GM21423 (cell line): ENCODE measurements around the gene SETD2.

Experiments
- ATAC-seq: cut with Tn5 transposase; IDR thresholded peaks from one replicate; pipeline ENCODE4 v1.9.1; 2021; ENCODE audit warnings: mild to moderate bottlenecking, moderate library complexity; ENCODE audit not compliant: unreplicated experiment

SETD2 gene

GRCh38 chr3:47012342-47013230 is 151.3 kb downstream of the SETD2 start:
- ATAC-seq = no peak

- ATAC-seq = no peak
Observed at GRCh38 chr3:47011371-47011770, 152.5 kb downstream of the SETD2 start.

- no peak for ATAC-seq
Observed at GRCh38 chr3:47010910-47011309, 153.0 kb downstream of the SETD2 start.

GRCh38 chr3:47010111-47010712 is 153.7 kb downstream of the SETD2 start:
- no peak for ATAC-seq

- peak; percentile 75 for ATAC-seq
Observed at GRCh38 chr3:47009225-47010110, 154.4 kb downstream of the SETD2 start.

- ATAC-seq = no peak
Observed at GRCh38 chr3:47008851-47009224, 155.1 kb downstream of the SETD2 start.

- no peak for ATAC-seq
Observed at GRCh38 chr3:47008234-47008796, 155.6 kb downstream of the SETD2 start.

GRCh38 chr3:47007482-47008233 is 156.3 kb downstream of the SETD2 start:
- no peak for ATAC-seq

- no peak for ATAC-seq
Observed at GRCh38 chr3:47007001-47007400, 156.9 kb downstream of the SETD2 start.

- no peak for ATAC-seq
Observed at GRCh38 chr3:47006145-47006651, 157.7 kb downstream of the SETD2 start.

GRCh38 chr3:47005212-47006144 is 158.4 kb downstream of the SETD2 start:
- ATAC-seq = no peak

- no peak for ATAC-seq
Observed at GRCh38 chr3:47004369-47005211, 159.3 kb downstream of the SETD2 start.

- ATAC-seq = no peak
Observed at GRCh38 chr3:47003461-47004368, 160.2 kb downstream of the SETD2 start.

- no peak for ATAC-seq
Observed at GRCh38 chr3:47003056-47003410, 160.9 kb downstream of the SETD2 start.

- no peak for ATAC-seq
Observed at GRCh38 chr3:47002171-47003055, 161.5 kb downstream of the SETD2 start.

GRCh38 chr3:47001731-47002170 is 162.2 kb downstream of the SETD2 start:
- no peak for ATAC-seq
